Right lobe of liver (tissue), 4 donors: Measurements from ENCODE around the gene PPP1R26.

Experiments used
- CTCF ChIP-seq, 4 donors: fragments of 200-600 bp in 3 of 4; fragments of 450-650 bp in 1 of 4; IDR thresholded peaks; one replicate each; pipeline versions ENCODE4 v1.5.1 to v1.8.0; 2016 to 2022; ENCODE audit warnings: antibody characterized with exemption in 4 of 4, mild to moderate bottlenecking in 2 of 4
- POLR2A ChIP-seq: fragments of 450-650 bp; IDR thresholded peaks from one replicate; pipeline ENCODE4 v1.6.1; 2017; ENCODE audit warnings: antibody characterized with exemption, mild to moderate bottlenecking
- donor health status: DM: no; HTN: no; CAD: no.
- donor health status: DM: no; HTN: no; CAD: no.
- donor health status: DM: no; HTN: yes; CAD: no.

GRCh38 chr9:135531096-135531495, 51.5 kb downstream of the PPP1R26 start:
- TF ChIP-seq CTCF (IDR thresholded peaks at IDR 0.05) (no peak), POLR2A (no peak)
